K562 (cell line): ENCODE results near the gene VSTM1. TPM values are rescaled to one million over a fixed set of nuclear protein-coding genes. Genes with fewer than 3 reads are reported as not detected.

Experiments used
- NCOA4 ChIP-seq: fragments of 450-650 bp; IDR thresholded peaks from 2 replicates; pipeline ENCODE4 v1.6.1; 2018; ENCODE audit warnings: mild to moderate bottlenecking; ENCODE audit not compliant: partially characterized antibody
- POLR2G ChIP-seq: fragments of 200-400 bp; formaldehyde crosslinking; IDR thresholded peaks from 2 replicates; pipeline ENCODE4 v1.6.1; 2017; ENCODE audit warnings: low read depth, mild to moderate bottlenecking, antibody characterized with exemption, low read length, moderate library complexity
- RNF2 ChIP-seq: sonication (generic); IDR thresholded peaks from 2 replicates; pipeline ENCODE4 v1.6.1; 2016
- SIRT6 ChIP-seq: IDR thresholded peaks from one replicate; pipeline ENCODE4 v1.6.1; 2012; ENCODE audit warnings: low read depth, mild to moderate bottlenecking, control low read depth, inconsistent platforms, low read length, moderate library complexity
- SRF ChIP-seq, 2 experiments: fragments of 250-450, 450-650 bp in 1 of 2; sonication (Bioruptor Pico) in 1 of 2; sonication (generic) in 1 of 2; formaldehyde crosslinking; IDR thresholded peaks; 2 replicates each; pipeline versions ENCODE4 v1.5.0 to v1.5.1; 2020 to 2022; ENCODE audit warnings: mild to moderate bottlenecking in 1 of 2, missing genetic modification reagents in 1 of 2
- polyA plus RNA-seq, 8 experiments: library from polyadenylated mRNA; depleted of rRNA in 4 of 8; stranded (reverse) in 5 of 8; unstranded in 3 of 8; fragments of >200 nt; fragmentation: Nextera tagmentation in 2 of 8; fragmentation: Illumina TruSeq in 1 of 8; extraction: Ambion mirVana in 2 of 8; extraction: Trizol in 1 of 8; gene quantifications; 2 replicates each; pipeline versions ENCODE4 v1.2.1 to v1.2.3, GENCODE V29; 2011 to 2014; ENCODE audit warnings: inconsistent platforms in 1 of 8, missing spikeins in 1 of 8
- total RNA-seq, 7 experiments: library from RNA; depleted of rRNA in 6 of 7; stranded (reverse); fragments of >200 nt in 6 of 7; fragmentation: Illumina TruSeq in 2 of 7; extraction: Trizol in 2 of 7; gene quantifications; 2 replicates each; pipeline versions ENCODE4 v1.2.1 to v1.2.3, GENCODE V29; 2011 to 2021; ENCODE audit warnings: low replicate concordance in 1 of 7
- TF ChIP-seq, protein P1 (sequence below), 2 experiments: fragments of 450-650 bp; formaldehyde crosslinking in 1 of 2; IDR thresholded peaks; 2 replicates each; pipeline versions ENCODE4 v1.4.0 to v1.6.1; 2014 to 2020; ENCODE audit warnings: mild to moderate bottlenecking in 2 of 2, borderline replicate concordance in 1 of 2, low read depth in 1 of 2
- TF ChIP-seq, protein P2 (sequence below): fragments of 250-450 bp; sonication (Bioruptor Pico); IDR thresholded peaks from 2 replicates; pipeline ENCODE4 v1.4.0; 2020; ENCODE audit warnings: mild to moderate bottlenecking, moderate library complexity

VSTM1 gene
- total and polyA plus RNA-seq, 9 of the 15 experiments (the other 6 are each of a cell fraction or from before 2014, with no cell fraction given) = not detected

DNA sequence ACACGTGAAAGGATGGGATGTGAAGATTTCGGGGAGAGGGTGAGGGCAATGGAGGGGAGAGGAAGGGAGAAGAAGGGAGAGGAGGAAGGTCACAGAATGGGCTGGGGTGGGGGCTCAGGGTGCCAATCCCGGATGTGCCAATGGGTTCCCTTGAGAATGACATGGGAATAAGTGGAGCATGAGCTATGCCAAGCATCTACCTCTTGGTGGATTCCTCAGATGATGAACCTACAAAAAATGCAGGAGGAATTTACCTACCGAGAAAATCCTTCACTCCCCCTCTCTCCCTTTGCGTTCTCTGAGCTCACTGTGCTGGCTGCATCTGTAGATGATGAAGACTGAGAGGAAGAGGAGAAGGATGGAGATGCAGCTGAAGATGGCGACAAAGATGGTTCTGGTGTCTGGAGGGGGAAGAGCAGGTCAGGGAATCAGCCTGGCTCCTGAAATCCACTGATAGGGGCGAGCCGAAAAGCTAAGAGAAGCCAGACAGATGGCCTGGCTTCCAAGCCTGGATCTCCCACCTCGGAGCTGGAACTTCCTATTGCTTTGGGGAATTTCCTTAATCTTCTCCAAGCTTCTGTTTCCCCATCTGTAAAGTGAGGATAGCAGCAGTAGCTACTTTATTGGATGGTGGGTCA is 21.6 kb downstream of the VSTM1 start (continued):
- TF ChIP-seq, protein P1, sequence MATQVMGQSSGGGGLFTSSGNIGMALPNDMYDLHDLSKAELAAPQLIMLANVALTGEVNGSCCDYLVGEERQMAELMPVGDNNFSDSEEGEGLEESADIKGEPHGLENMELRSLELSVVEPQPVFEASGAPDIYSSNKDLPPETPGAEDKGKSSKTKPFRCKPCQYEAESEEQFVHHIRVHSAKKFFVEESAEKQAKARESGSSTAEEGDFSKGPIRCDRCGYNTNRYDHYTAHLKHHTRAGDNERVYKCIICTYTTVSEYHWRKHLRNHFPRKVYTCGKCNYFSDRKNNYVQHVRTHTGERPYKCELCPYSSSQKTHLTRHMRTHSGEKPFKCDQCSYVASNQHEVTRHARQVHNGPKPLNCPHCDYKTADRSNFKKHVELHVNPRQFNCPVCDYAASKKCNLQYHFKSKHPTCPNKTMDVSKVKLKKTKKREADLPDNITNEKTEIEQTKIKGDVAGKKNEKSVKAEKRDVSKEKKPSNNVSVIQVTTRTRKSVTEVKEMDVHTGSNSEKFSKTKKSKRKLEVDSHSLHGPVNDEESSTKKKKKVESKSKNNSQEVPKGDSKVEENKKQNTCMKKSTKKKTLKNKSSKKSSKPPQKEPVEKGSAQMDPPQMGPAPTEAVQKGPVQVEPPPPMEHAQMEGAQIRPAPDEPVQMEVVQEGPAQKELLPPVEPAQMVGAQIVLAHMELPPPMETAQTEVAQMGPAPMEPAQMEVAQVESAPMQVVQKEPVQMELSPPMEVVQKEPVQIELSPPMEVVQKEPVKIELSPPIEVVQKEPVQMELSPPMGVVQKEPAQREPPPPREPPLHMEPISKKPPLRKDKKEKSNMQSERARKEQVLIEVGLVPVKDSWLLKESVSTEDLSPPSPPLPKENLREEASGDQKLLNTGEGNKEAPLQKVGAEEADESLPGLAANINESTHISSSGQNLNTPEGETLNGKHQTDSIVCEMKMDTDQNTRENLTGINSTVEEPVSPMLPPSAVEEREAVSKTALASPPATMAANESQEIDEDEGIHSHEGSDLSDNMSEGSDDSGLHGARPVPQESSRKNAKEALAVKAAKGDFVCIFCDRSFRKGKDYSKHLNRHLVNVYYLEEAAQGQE (IDR thresholded peaks at IDR 0.05; ENCODE audit: borderline replicate concordance) = no peak
- TF ChIP-seq, protein P1 (CRISPR knock-in tag; IDR thresholded peaks at IDR 0.05; ENCODE audit: low read depth) = no peak
- no peak for TF ChIP-seq SRF (CRISPR knock-in tag; IDR thresholded peaks at IDR 0.05)
- TF ChIP-seq SIRT6 = no peak
- no peak for TF ChIP-seq NCOA4
- TF ChIP-seq, protein P2, sequence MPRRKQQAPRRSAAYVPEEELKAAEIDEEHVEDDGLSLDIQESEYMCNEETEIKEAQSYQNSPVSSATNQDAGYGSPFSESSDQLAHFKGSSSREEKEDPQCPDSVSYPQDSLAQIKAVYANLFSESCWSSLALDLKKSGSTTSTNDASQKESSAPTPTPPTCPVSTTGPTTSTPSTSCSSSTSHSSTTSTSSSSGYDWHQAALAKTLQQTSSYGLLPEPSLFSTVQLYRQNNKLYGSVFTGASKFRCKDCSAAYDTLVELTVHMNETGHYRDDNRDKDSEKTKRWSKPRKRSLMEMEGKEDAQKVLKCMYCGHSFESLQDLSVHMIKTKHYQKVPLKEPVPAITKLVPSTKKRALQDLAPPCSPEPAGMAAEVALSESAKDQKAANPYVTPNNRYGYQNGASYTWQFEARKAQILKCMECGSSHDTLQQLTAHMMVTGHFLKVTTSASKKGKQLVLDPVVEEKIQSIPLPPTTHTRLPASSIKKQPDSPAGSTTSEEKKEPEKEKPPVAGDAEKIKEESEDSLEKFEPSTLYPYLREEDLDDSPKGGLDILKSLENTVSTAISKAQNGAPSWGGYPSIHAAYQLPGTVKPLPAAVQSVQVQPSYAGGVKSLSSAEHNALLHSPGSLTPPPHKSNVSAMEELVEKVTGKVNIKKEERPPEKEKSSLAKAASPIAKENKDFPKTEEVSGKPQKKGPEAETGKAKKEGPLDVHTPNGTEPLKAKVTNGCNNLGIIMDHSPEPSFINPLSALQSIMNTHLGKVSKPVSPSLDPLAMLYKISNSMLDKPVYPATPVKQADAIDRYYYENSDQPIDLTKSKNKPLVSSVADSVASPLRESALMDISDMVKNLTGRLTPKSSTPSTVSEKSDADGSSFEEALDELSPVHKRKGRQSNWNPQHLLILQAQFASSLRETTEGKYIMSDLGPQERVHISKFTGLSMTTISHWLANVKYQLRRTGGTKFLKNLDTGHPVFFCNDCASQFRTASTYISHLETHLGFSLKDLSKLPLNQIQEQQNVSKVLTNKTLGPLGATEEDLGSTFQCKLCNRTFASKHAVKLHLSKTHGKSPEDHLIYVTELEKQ (CRISPR knock-in tag) = no peak
- no peak for TF ChIP-seq RNF2
- no peak for TF ChIP-seq POLR2G
